ENCODE measurements around the gene CASKIN1.

The CASKIN1 gene

GRCh38 chr16:2179107-2179501 is 17.3 kb downstream of the CASKIN1 start:
- H3K4me3 ChIP-seq (replicated peaks; ENCODE audit: insufficient read depth, low read length), result no peak overlapping the region
- no peak overlapping the region for H3K27ac ChIP-seq (replicated peaks)
- no peak for TF ChIP-seq GABPA (IDR thresholded peaks at IDR 0.05; ENCODE audit: low read depth)
- TF ChIP-seq POLR2AphosphoS5 (IDR thresholded peaks at IDR 0.05; ENCODE audit: low read depth), result no peak
- no peak for TF ChIP-seq CTCF (IDR thresholded peaks at IDR 0.05; ENCODE audit: insufficient read depth, low read length)
- TF ChIP-seq REST (IDR thresholded peaks at IDR 0.05; ENCODE audit: insufficient replicate concordance, low read depth), result no peak
- TF ChIP-seq SPI1 (IDR thresholded peaks at IDR 0.05; ENCODE audit: borderline replicate concordance, low read depth), result no peak

GRCh38 chr16:2178321-2179106 is 17.9 kb downstream of the CASKIN1 start:
- H3K4me3 ChIP-seq (replicated peaks; ENCODE audit: insufficient read depth, low read length), result no peak overlapping the region
- no peak overlapping the region for H3K27ac ChIP-seq (replicated peaks)
- TF ChIP-seq CTCF (IDR thresholded peaks at IDR 0.05; ENCODE audit: insufficient read depth, low read length) (no peak), GABPA (IDR thresholded peaks at IDR 0.05; ENCODE audit: low read depth) (no peak), REST (IDR thresholded peaks at IDR 0.05; ENCODE audit: insufficient replicate concordance, low read depth) (no peak), SPI1 (IDR thresholded peaks at IDR 0.05; ENCODE audit: borderline replicate concordance, low read depth) (no peak), POLR2AphosphoS5 (IDR thresholded peaks at IDR 0.05; ENCODE audit: low read depth) (no peak)
- no peak for DNase-seq (ENCODE audit: low read depth in 1 of 2, low spot score in 1 of 2)
- no peaks in the 10 kb centered on the region for H3K27me3 ChIP-seq (ENCODE audit: insufficient read depth, poor library complexity, severe bottlenecking)

More at GRCh38 chr16:2179107-2179501, 17.3 kb downstream of the CASKIN1 start:
- no peaks in the 10 kb centered on the region for H3K27me3 ChIP-seq (ENCODE audit: insufficient read depth, poor library complexity, severe bottlenecking)
- no peak for DNase-seq (ENCODE audit: low read depth in 1 of 2, low spot score in 1 of 2)

DNA sequence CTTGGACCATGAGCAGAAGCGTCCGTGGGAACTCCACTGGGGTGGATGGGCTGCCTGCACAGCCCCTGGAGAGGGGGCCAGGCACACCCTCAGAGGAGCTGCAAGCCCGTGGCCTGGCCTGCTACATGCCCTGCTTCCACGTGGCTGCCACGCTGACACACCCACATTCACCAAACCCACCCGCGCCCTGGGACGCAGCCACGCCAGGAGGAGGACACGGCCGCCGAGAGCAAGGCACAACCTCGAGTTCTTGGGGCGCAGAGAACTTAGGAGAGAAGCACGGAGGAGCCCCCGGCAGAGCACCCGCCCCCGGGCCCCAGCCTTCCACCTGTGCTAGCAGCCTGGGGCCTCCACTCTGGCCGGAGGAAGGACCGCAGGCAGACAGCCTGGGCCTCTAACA is 18.8 kb downstream of the CASKIN1 start:
- Histone ChIP-seq H3K4me3 (replicated peaks; ENCODE audit: insufficient read depth, low read length) (no peak overlapping the region), H3K27me3 (ENCODE audit: insufficient read depth, poor library complexity, severe bottlenecking) (no peaks in the 10 kb centered on the region), H3K27ac (replicated peaks) (no peak overlapping the region)
- DNase-seq (ENCODE audit: low read depth in 1 of 2, low spot score in 1 of 2), result no peak
- TF ChIP-seq CTCF (IDR thresholded peaks at IDR 0.05; ENCODE audit: insufficient read depth, low read length) (no peak), POLR2AphosphoS5 (IDR thresholded peaks at IDR 0.05; ENCODE audit: low read depth) (0 out of 2 replicates have a peak, but pooled peaks have one; percentile 11)

- no peak for TF ChIP-seq SPI1 (IDR thresholded peaks at IDR 0.05; ENCODE audit: borderline replicate concordance, low read depth)
- TF ChIP-seq REST (IDR thresholded peaks at IDR 0.05; ENCODE audit: insufficient replicate concordance, low read depth), result no peak
- TF ChIP-seq POLR2AphosphoS5 (IDR thresholded peaks at IDR 0.05; ENCODE audit: low read depth), result no peak
- TF ChIP-seq GABPA (IDR thresholded peaks at IDR 0.05; ENCODE audit: low read depth), result no peak
- no peak for TF ChIP-seq CTCF (IDR thresholded peaks at IDR 0.05; ENCODE audit: insufficient read depth, low read length)
- H3K27me3 ChIP-seq (ENCODE audit: insufficient read depth, poor library complexity, severe bottlenecking), result no peaks in the 10 kb centered on the region
- DNase-seq (ENCODE audit: low read depth in 1 of 2, low spot score in 1 of 2), result no peak
- no peak overlapping the region for H3K4me3 ChIP-seq (replicated peaks; ENCODE audit: insufficient read depth, low read length)
- no peak overlapping the region for H3K27ac ChIP-seq (replicated peaks)
These were observed 19.3 kb downstream of the CASKIN1 start for GRCh38 chr16:2177101-2177500.
